ENCODE data around the gene C1QTNF5.

DNA sequence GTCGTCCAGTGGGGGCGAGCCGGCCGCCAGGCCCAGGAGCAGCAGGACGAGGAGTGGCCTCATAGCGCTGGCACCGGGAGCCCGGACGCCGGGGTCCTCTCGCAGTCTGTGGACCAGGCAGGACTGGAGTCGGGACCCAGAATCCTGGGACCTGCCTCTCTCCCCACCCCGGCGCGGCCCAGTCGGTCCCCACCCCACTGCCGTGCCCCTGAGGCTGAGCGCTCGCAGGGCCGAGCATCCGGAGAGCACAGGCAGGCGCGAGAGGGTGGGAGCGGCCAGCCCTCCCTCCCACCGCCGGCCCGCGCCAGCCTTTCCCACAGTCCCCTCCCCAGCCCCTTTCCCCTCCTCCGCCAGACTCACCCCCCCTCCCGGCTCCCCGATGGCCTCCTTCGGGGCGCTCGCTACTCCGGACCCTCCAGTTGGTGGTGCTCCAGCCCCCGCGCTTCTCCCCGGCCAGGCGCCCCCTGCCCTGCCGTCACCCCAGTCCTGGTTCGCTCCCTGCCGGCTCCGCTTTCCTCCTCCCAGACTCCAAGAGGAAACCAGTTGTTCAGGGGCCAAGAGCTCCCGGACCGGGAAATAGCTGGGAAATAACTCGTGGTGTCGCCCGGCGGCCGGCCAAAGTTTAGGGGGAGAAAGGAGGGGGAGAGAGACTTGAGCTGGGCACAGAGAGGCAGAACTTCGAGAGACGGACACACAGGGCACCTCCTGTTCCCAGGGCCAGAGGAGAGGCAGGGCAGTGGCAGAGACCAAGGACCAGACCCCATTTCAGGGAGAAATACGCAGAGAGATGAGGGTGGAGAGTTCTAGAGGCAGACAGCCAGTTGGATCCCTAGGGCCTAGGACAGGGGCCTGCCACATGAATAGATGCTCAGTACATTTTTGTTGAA is at the start of gene C1QTNF5:
- TF ChIP-seq POLR2AphosphoS5 (IDR thresholded peaks at IDR 0.05; ENCODE audit: low read depth, low read length) (no peak), POLR2A (IDR thresholded peaks at IDR 0.05; ENCODE audit: low read depth, low read length) (no peak)
